ENCODE measurements around the gene C10orf71. TPM values are rescaled to one million over a fixed set of nuclear protein-coding genes. Genes with fewer than 3 reads are reported as not detected.

C10orf71 gene
- total and polyA plus RNA-seq, 2 donors from 2014 or later, result 0.28 TPM; not detected in 1

DNA sequence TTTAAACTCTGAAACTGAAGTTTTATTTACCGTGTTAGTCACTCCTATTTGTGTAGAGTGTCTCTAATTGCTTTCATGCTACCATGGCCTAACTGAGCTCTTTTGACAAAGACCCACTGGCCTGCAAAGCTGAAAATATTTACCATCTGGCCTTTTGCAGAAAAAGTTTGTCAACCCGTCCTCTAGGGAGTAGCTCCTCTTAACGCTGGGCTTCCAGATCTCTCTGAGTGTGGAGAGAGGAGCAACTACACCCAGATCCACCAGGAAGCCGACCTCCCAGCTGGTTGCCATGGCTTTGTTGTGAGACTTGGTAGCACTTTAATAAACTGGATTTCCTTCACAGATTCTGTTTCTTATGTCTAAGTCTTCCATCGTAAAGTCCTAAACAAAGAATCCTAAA, 4.2 kb upstream of the C10orf71 start:
- Histone ChIP-seq H3K4me1 (ENCODE audit: control insufficient read depth in 2 of 3, insufficient read depth in 2 of 3, low read depth in 1 of 3, low read length in 3 of 3) (peaks cover 0 to 3% (median 0%) of the 10 kb centered on the region in 3 donors), H3K36me3 (ENCODE audit: control insufficient read depth in 2 of 3, insufficient read depth in 3 of 3, low read length in 3 of 3) (no peaks in the 10 kb centered on the region), H3K27me3 (ENCODE audit: control insufficient read depth, insufficient read depth, low read length) (no peaks in the 10 kb centered on the region), H3K27ac (ENCODE audit: low read depth in 2 of 2, low read length in 2 of 2) (no peak overlapping the region), H3K9me3 (ENCODE audit: control insufficient read depth in 2 of 3, insufficient read depth in 1 of 3, low read length in 3 of 3) (no peaks in the 10 kb centered on the region), H3K9ac (ENCODE audit: low read length in 3 of 3) (no peak overlapping the region), H3K4me3 (ENCODE audit: low read length in 3 of 3) (no peak overlapping the region)
- FAIRE-seq (no peak), DNase-seq (no peak)
- intact Hi-C loops (cut with DNase I), result no loop called here
- TF ChIP-seq CTCF (IDR thresholded peaks at IDR 0.05; ENCODE audit: borderline replicate concordance, extremely low read depth, insufficient read depth), result no peak

- FAIRE-seq (no peak), DNase-seq (no peak)
- intact Hi-C loops (cut with DNase I), result no loop called here
- H3K27ac ChIP-seq (ENCODE audit: low read depth in 2 of 2, low read length in 2 of 2), result no peak overlapping the region
- no peak overlapping the region for H3K4me3 ChIP-seq (ENCODE audit: low read length in 3 of 3)
- peaks cover 0 to 3% (median 0%) of the 10 kb centered on the region in 3 donors for H3K4me1 ChIP-seq (ENCODE audit: control insufficient read depth in 2 of 3, insufficient read depth in 2 of 3, low read depth in 1 of 3, low read length in 3 of 3)
- H3K9me3 ChIP-seq (ENCODE audit: control insufficient read depth in 2 of 3, insufficient read depth in 1 of 3, low read length in 3 of 3), result no peaks in the 10 kb centered on the region
- no peak for TF ChIP-seq CTCF (IDR thresholded peaks at IDR 0.05; ENCODE audit: borderline replicate concordance, extremely low read depth, insufficient read depth)
- no peaks in the 10 kb centered on the region for H3K36me3 ChIP-seq (ENCODE audit: control insufficient read depth in 2 of 3, insufficient read depth in 3 of 3, low read length in 3 of 3)
- H3K9ac ChIP-seq (ENCODE audit: low read length in 3 of 3), result no peak overlapping the region
- no peaks in the 10 kb centered on the region for H3K27me3 ChIP-seq (ENCODE audit: control insufficient read depth, insufficient read depth, low read length)
These were observed 3.7 kb upstream of the C10orf71 start for GRCh38 chr10:49295297-49295696.

DNA sequence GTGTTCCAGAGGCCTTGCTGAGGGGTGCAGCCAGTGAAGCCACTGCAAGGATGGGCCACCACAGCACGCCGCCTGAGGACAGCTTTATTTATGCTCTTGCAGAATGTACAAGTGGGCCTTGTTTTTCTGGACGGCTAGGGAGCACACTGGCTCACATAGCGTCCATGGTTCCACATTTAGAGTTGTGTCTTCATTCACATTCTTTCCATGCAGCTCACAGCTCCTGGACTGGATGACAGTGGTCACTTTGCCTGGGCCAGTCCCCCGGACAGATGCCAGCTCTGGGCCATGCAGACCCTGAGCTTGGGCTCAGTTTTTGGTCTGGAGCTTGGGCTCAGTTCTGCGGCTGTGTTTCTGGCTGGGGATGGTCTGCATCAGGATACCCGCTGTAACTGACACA, 2.6 kb upstream of the C10orf71 start:
- no peak overlapping the region for H3K9ac ChIP-seq (ENCODE audit: low read length in 3 of 3)
- FAIRE-seq (no peak), DNase-seq (no peak)
- H3K4me1 ChIP-seq (ENCODE audit: control insufficient read depth in 2 of 3, insufficient read depth in 2 of 3, low read depth in 1 of 3, low read length in 3 of 3), result peaks cover 0 to 3% (median 0%) of the 10 kb centered on the region in 3 donors
- no peak overlapping the region for H3K4me3 ChIP-seq (ENCODE audit: low read length in 3 of 3)
- no peak overlapping the region for H3K27ac ChIP-seq (ENCODE audit: low read depth in 2 of 2, low read length in 2 of 2)
- H3K36me3 ChIP-seq (ENCODE audit: control insufficient read depth in 2 of 3, insufficient read depth in 3 of 3, low read length in 3 of 3), result no peaks in the 10 kb centered on the region
- intact Hi-C loops (cut with DNase I), result no loop called here
- no peak for TF ChIP-seq CTCF (IDR thresholded peaks at IDR 0.05; ENCODE audit: borderline replicate concordance, extremely low read depth, insufficient read depth)
- no peaks in the 10 kb centered on the region for H3K9me3 ChIP-seq (ENCODE audit: control insufficient read depth in 2 of 3, insufficient read depth in 1 of 3, low read length in 3 of 3)
- no peaks in the 10 kb centered on the region for H3K27me3 ChIP-seq (ENCODE audit: control insufficient read depth, insufficient read depth, low read length)

GRCh38 chr10:49296836-49297235, 2.1 kb upstream of the C10orf71 start:
- Histone ChIP-seq H3K27me3 (ENCODE audit: control insufficient read depth, insufficient read depth, low read length) (no peaks in the 10 kb centered on the region), H3K36me3 (ENCODE audit: control insufficient read depth in 2 of 3, insufficient read depth in 3 of 3, low read length in 3 of 3) (no peaks in the 10 kb centered on the region), H3K9ac (ENCODE audit: low read length in 3 of 3) (no peak overlapping the region), H3K27ac (ENCODE audit: low read depth in 2 of 2, low read length in 2 of 2) (no peak overlapping the region), H3K4me3 (ENCODE audit: low read length in 3 of 3) (no peak overlapping the region), H3K4me1 (ENCODE audit: control insufficient read depth in 2 of 3, insufficient read depth in 2 of 3, low read depth in 1 of 3, low read length in 3 of 3) (peaks cover 0 to 3% (median 0%) of the 10 kb centered on the region in 3 donors), H3K9me3 (ENCODE audit: control insufficient read depth in 2 of 3, insufficient read depth in 1 of 3, low read length in 3 of 3) (no peaks in the 10 kb centered on the region)
- DNase-seq (peak in 3 of 5 donors; percentile 17 to 37 (median 20)), FAIRE-seq (no peak)
- TF ChIP-seq CTCF (IDR thresholded peaks at IDR 0.05; ENCODE audit: borderline replicate concordance, extremely low read depth, insufficient read depth), result no peak
- intact Hi-C loops (cut with DNase I), result no loop called here
